NCI-H2029 (cell line): Measurements from ENCODE around the gene RASAL2.
"Not testable (repeated sequence)": the region's sequence is repeated elsewhere in the genome, so short reads cannot be mapped to it uniquely, and the experiment has no call there.

Experiments
- DNase-seq: peaks from one replicate; lab custom pipeline; 2025; lab: John Stamatoyannopoulos, UW

Gene RASAL2

GRCh38 chr1:178119628-178120027 is 25.7 kb downstream of the RASAL2 start:
- DNase-seq, result no peak

GRCh38 chr1:178120088-178120487 is 26.2 kb downstream of the RASAL2 start:
- DNase-seq, result no peak

GRCh38 chr1:178120520-178121052 is 26.7 kb downstream of the RASAL2 start:
- DNase-seq, result not testable (repeated sequence)

- no peak for DNase-seq
Measured at GRCh38 chr1:178121883-178122282, 28.0 kb downstream of the RASAL2 start.

- no peak for DNase-seq
Measured at GRCh38 chr1:178122283-178122682, 28.4 kb downstream of the RASAL2 start.

- no peak for DNase-seq
Measured at GRCh38 chr1:178124115-178124514, 30.2 kb downstream of the RASAL2 start.

GRCh38 chr1:178126261-178126660 is 32.4 kb downstream of the RASAL2 start:
- DNase-seq, result no peak

GRCh38 chr1:178126741-178127185 is 32.9 kb downstream of the RASAL2 start:
- DNase-seq, result no peak

- DNase-seq, result no peak
Measured at GRCh38 chr1:178127482-178128191, 33.7 kb downstream of the RASAL2 start.

- DNase-seq, result no peak
Measured at GRCh38 chr1:178133239-178133989, 39.5 kb downstream of the RASAL2 start.

GRCh38 chr1:178134061-178134460 is 40.2 kb downstream of the RASAL2 start:
- DNase-seq, result no peak

GRCh38 chr1:178137238-178137637 is 43.3 kb downstream of the RASAL2 start:
- no peak for DNase-seq

- no peak for DNase-seq
Measured at GRCh38 chr1:178142806-178143205, 48.9 kb downstream of the RASAL2 start.

- no peak for DNase-seq
Measured at GRCh38 chr1:178143730-178144690, 50.1 kb downstream of the RASAL2 start.

- DNase-seq, result no peak
Measured at GRCh38 chr1:178145605-178146004, 51.7 kb downstream of the RASAL2 start.

GRCh38 chr1:178146436-178146835 is 52.5 kb downstream of the RASAL2 start:
- DNase-seq, result no peak

- DNase-seq, result no peak
Measured at GRCh38 chr1:178150610-178151009, 56.7 kb downstream of the RASAL2 start.

- no peak for DNase-seq
Measured at GRCh38 chr1:178151831-178152230, 57.9 kb downstream of the RASAL2 start.

- DNase-seq, result no peak
Measured at GRCh38 chr1:178155481-178156255, 61.8 kb downstream of the RASAL2 start.

- DNase-seq, result no peak
Measured at GRCh38 chr1:178160736-178161475, 67.0 kb downstream of the RASAL2 start.
